ENCODE measurements around the gene APLP1. TPM values are rescaled to one million over a fixed set of nuclear protein-coding genes. Genes with fewer than 3 reads are reported as not detected.

APLP1 gene
- total RNA-seq, 1 experiment from 2014 or later, result 14.9 TPM

- H3K27me3 ChIP-seq (replicated peaks; ENCODE audit: insufficient read depth, low read depth, low read length, poor library complexity), result no peaks in the 10 kb centered on the region
- POLR2A ChIA-PET (ENCODE audit: low non-redundant PET), result no interaction called here
- H3K36me3 ChIP-seq (ENCODE audit: insufficient read depth, low read length, poor library complexity, severe bottlenecking), result peaks cover 19% of the 10 kb centered on the region
- CTCF ChIA-PET, result no interaction called here
- no peak for DNase-seq (ENCODE audit: low spot score)
- H3K9me3 ChIP-seq (ENCODE audit: low read depth, low read length, poor library complexity, severe bottlenecking), result no peaks in the 10 kb centered on the region
- peak overlapping the region; percentile 73 for H3K4me3 ChIP-seq (ENCODE audit: low read depth, low read length, poor library complexity, severe bottlenecking)
- no peak for TF ChIP-seq CTCF (conservative IDR thresholded peaks at IDR 0.05; ENCODE audit: low read depth, low read length)
- TF ChIP-seq EZH2 (IDR thresholded peaks at IDR 0.05; ENCODE audit: borderline replicate concordance, low read depth, low read length, poor library complexity, severe bottlenecking), result no peak
- peaks cover 35% of the 10 kb centered on the region for H3K4me1 ChIP-seq (ENCODE audit: insufficient read depth, low read length, poor library complexity, severe bottlenecking)
- H3K27ac ChIP-seq (ENCODE audit: low read depth, low read length, poor library complexity, severe bottlenecking), result peak overlapping the region; percentile 80
- intact Hi-C loops (cut with micrococcal nuclease; ENCODE audit: unreplicated experiment), result no loop called here
- no TSS peak for BruUV-seq (replicated peaks)
Observed at GRCh38 chr19:35898499-35898809, 30.1 kb downstream of the APLP1 start.

- intact Hi-C loops (cut with micrococcal nuclease; ENCODE audit: unreplicated experiment), result loop anchor here (1.0 kb wide), 1 partner anchor 32 kb away; no protein-coding TSS in a partner anchor
- CTCF ChIA-PET, result no interaction called here
Observed at GRCh38 chr19:35899547-35900214, 31.3 kb downstream of the APLP1 start.

GRCh38 chr19:35901055-35901644, 32.8 kb downstream of the APLP1 start:
- POLR2A ChIA-PET (ENCODE audit: low non-redundant PET), result interaction anchor here (0.6 kb wide), 1 partner anchor 251 kb away, joined by 7 read pairs; no protein-coding TSS in a partner anchor
- H3K4me1 ChIP-seq (ENCODE audit: insufficient read depth, low read length, poor library complexity, severe bottlenecking), result peaks cover 42% of the 10 kb centered on the region
- BruUV-seq (replicated peaks), result no TSS peak
- no peak for DNase-seq (ENCODE audit: low spot score)
- H3K36me3 ChIP-seq (ENCODE audit: insufficient read depth, low read length, poor library complexity, severe bottlenecking), result peaks cover 17% of the 10 kb centered on the region
- H3K4me3 ChIP-seq (ENCODE audit: low read depth, low read length, poor library complexity, severe bottlenecking), result peak overlapping the region; percentile 73
- no peaks in the 10 kb centered on the region for H3K9me3 ChIP-seq (ENCODE audit: low read depth, low read length, poor library complexity, severe bottlenecking)
- TF ChIP-seq CTCF (conservative IDR thresholded peaks at IDR 0.05; ENCODE audit: low read depth, low read length) (no peak), EZH2 (IDR thresholded peaks at IDR 0.05; ENCODE audit: borderline replicate concordance, low read depth, low read length, poor library complexity, severe bottlenecking) (no peak)
- H3K27me3 ChIP-seq (replicated peaks; ENCODE audit: insufficient read depth, low read depth, low read length, poor library complexity), result no peaks in the 10 kb centered on the region
- peak overlapping the region; percentile 80 for H3K27ac ChIP-seq (ENCODE audit: low read depth, low read length, poor library complexity, severe bottlenecking)
- intact Hi-C loops (cut with micrococcal nuclease; ENCODE audit: unreplicated experiment), result no loop called here
- CTCF ChIA-PET, result no interaction called here

More at GRCh38 chr19:35899547-35900214, 31.3 kb downstream of the APLP1 start:
- BruUV-seq (replicated peaks), result no TSS peak
- peak; percentile 94 for DNase-seq (ENCODE audit: low spot score)
- Histone ChIP-seq H3K9me3 (ENCODE audit: low read depth, low read length, poor library complexity, severe bottlenecking) (no peaks in the 10 kb centered on the region), H3K36me3 (ENCODE audit: insufficient read depth, low read length, poor library complexity, severe bottlenecking) (peaks cover 19% of the 10 kb centered on the region), H3K4me3 (ENCODE audit: low read depth, low read length, poor library complexity, severe bottlenecking) (peak overlapping the region; percentile 73), H3K27ac (ENCODE audit: low read depth, low read length, poor library complexity, severe bottlenecking) (peak overlapping the region; percentile 80), H3K4me1 (ENCODE audit: insufficient read depth, low read length, poor library complexity, severe bottlenecking) (peaks cover 42% of the 10 kb centered on the region), H3K27me3 (replicated peaks; ENCODE audit: insufficient read depth, low read depth, low read length, poor library complexity) (no peaks in the 10 kb centered on the region)
- POLR2A ChIA-PET (ENCODE audit: low non-redundant PET), result no interaction called here
- TF ChIP-seq CTCF (conservative IDR thresholded peaks at IDR 0.05; ENCODE audit: low read depth, low read length), result no peak
- no peak for TF ChIP-seq EZH2 (IDR thresholded peaks at IDR 0.05; ENCODE audit: borderline replicate concordance, low read depth, low read length, poor library complexity, severe bottlenecking)
